ENCODE results near the gene MIAT.

MIAT gene

GRCh38 chr22:26624803-26625202 lies 32.6 kb upstream of the MIAT start:
- no peak overlapping the region for H3K4me3 ChIP-seq (ENCODE audit: low read depth, low read length)
- CTCF ChIA-PET, result interaction anchor here (0.6 to 1.2 kb wide), 2 partner anchors 22 to 41 kb away, joined by 4 to 5 read pairs; no protein-coding TSS in a partner anchor
- POLR2A ChIA-PET, result no interaction called here
- TF ChIP-seq CTCF (IDR thresholded peaks at IDR 0.05; ENCODE audit: insufficient read depth, low read length, missing control alignments), result no peak
- DNase-seq (ENCODE audit: low read depth, low spot score), result no peak

GRCh38 chr22:26629988-26630761 lies 27.2 kb upstream of the MIAT start:
- no peak for TF ChIP-seq CTCF (IDR thresholded peaks at IDR 0.05; ENCODE audit: insufficient read depth, low read length, missing control alignments)
- ChIA-PET CTCF (interaction anchor here (1.3 kb wide), 1 partner anchor 237 kb away, joined by 3 read pairs; no protein-coding TSS in a partner anchor), POLR2A (no interaction called here)
- H3K4me3 ChIP-seq (ENCODE audit: low read depth, low read length), result no peak overlapping the region
- no peak for DNase-seq (ENCODE audit: low read depth, low spot score)

GRCh38 chr22:26631282-26631681 lies 26.1 kb upstream of the MIAT start:
- TF ChIP-seq CTCF (IDR thresholded peaks at IDR 0.05; ENCODE audit: insufficient read depth, low read length, missing control alignments), result no peak
- no peak overlapping the region for H3K4me3 ChIP-seq (ENCODE audit: low read depth, low read length)
- POLR2A ChIA-PET, result no interaction called here
- no peak for DNase-seq (ENCODE audit: low read depth, low spot score)
- CTCF ChIA-PET, result interaction anchor here (1.3 kb wide), 1 partner anchor 238 kb away, joined by 3 read pairs; no protein-coding TSS in a partner anchor

- H3K4me3 ChIP-seq (ENCODE audit: low read depth, low read length), result no peak overlapping the region
- ChIA-PET POLR2A (no interaction called here), CTCF (interaction anchor here (1.1 to 1.8 kb wide), 2 partner anchors 13 to 25 kb away, joined by 3 to 5 read pairs; no protein-coding TSS in a partner anchor)
- no peak for TF ChIP-seq CTCF (IDR thresholded peaks at IDR 0.05; ENCODE audit: insufficient read depth, low read length, missing control alignments)
- no peak for DNase-seq (ENCODE audit: low read depth, low spot score)
Observed at GRCh38 chr22:26632422-26633155, 24.8 kb upstream of the MIAT start.

GRCh38 chr22:26634189-26634588 lies 23.2 kb upstream of the MIAT start:
- ChIA-PET CTCF (interaction anchor here (1.8 kb wide), 1 partner anchor 27 kb away, joined by 5 read pairs; no protein-coding TSS in a partner anchor), POLR2A (no interaction called here)
- no peak for DNase-seq (ENCODE audit: low read depth, low spot score)
- H3K4me3 ChIP-seq (ENCODE audit: low read depth, low read length), result no peak overlapping the region
- no peak for TF ChIP-seq CTCF (IDR thresholded peaks at IDR 0.05; ENCODE audit: insufficient read depth, low read length, missing control alignments)

GRCh38 chr22:26635117-26635516 lies 22.3 kb upstream of the MIAT start:
- no peak for DNase-seq (ENCODE audit: low read depth, low spot score)
- no peak for TF ChIP-seq CTCF (IDR thresholded peaks at IDR 0.05; ENCODE audit: insufficient read depth, low read length, missing control alignments)
- POLR2A ChIA-PET, result no interaction called here
- CTCF ChIA-PET, result no interaction called here
- H3K4me3 ChIP-seq (ENCODE audit: low read depth, low read length), result no peak overlapping the region
